Neural crest cell (in vitro differentiated cells): ENCODE results near the gene FCN1. TPM values are rescaled to one million over a fixed set of nuclear protein-coding genes. Genes with fewer than 3 reads are reported as not detected.

Source experiments
- DNase-seq: peaks from one replicate; pipeline ENCODE4 v3.0.0; 2021; ENCODE audit warnings: low read depth, mixed read lengths, low spot score
- H3K27ac Mint-ChIP-seq: one replicate; pipeline ENCODE4 v1.8.0; 2021; ENCODE audit warnings: mild to moderate bottlenecking, mixed read lengths; ENCODE audit not compliant: unreplicated experiment
- H3K27me3 Mint-ChIP-seq: 2 replicates; pipeline ENCODE4 v1.8.0; 2021; ENCODE audit warnings: low read depth, mild to moderate bottlenecking, mixed read lengths
- H3K36me3 Mint-ChIP-seq: 2 replicates; pipeline ENCODE4 v1.8.0; 2021; ENCODE audit warnings: low read depth, mild to moderate bottlenecking, mixed read lengths
- H3K4me1 Mint-ChIP-seq: 2 replicates; pipeline ENCODE4 v1.8.0; 2021; ENCODE audit warnings: mixed read lengths
- H3K4me3 Mint-ChIP-seq: one replicate; pipeline ENCODE4 v1.8.0; 2021; ENCODE audit warnings: mild to moderate bottlenecking, mixed read lengths
- H3K9me3 Mint-ChIP-seq: 2 replicates; pipeline ENCODE4 v1.8.0; 2021; ENCODE audit warnings: mixed read lengths
- CTCF ChIP-seq: fragments of 200-600 bp; sonication (generic); conservative IDR thresholded peaks from 2 replicates; pipeline ENCODE4 v1.5.0; 2021; ENCODE audit warnings: antibody characterized with exemption, mild to moderate bottlenecking
- total RNA-seq: library from RNA; stranded (reverse); gene quantifications from 2 replicates; pipeline ENCODE4 v1.2.1, GENCODE V29; 2021

The FCN1 gene
- total RNA-seq, 1 donor from 2014 or later: not detected

GRCh38 chr9:134897584-134898170 is 20.0 kb downstream of the FCN1 start:
- no peak for TF ChIP-seq CTCF
- Mint-ChIP-seq H3K4me3 (no peak overlapping the region), H3K27me3 (peaks cover 3% of the 10 kb centered on the region), H3K9me3 (peaks cover 11% of the 10 kb centered on the region), H3K4me1 (no peaks in the 10 kb centered on the region), H3K36me3 (no peaks in the 10 kb centered on the region), H3K27ac (no peak overlapping the region)
- DNase-seq: no peak

- no peak for TF ChIP-seq CTCF
- peaks cover 3% of the 10 kb centered on the region for H3K27me3 Mint-ChIP-seq
- H3K27ac Mint-ChIP-seq: no peak overlapping the region
- no peaks in the 10 kb centered on the region for H3K36me3 Mint-ChIP-seq
- H3K9me3 Mint-ChIP-seq: peaks cover 11% of the 10 kb centered on the region
- DNase-seq: no peak
- no peak overlapping the region for H3K4me3 Mint-ChIP-seq
- no peaks in the 10 kb centered on the region for H3K4me1 Mint-ChIP-seq
These were observed 20.7 kb downstream of the FCN1 start for GRCh38 chr9:134896834-134897583.

- no peak overlapping the region for H3K4me3 Mint-ChIP-seq
- DNase-seq: no peak
- peaks cover 3% of the 10 kb centered on the region for H3K27me3 Mint-ChIP-seq
- H3K4me1 Mint-ChIP-seq: no peaks in the 10 kb centered on the region
- H3K36me3 Mint-ChIP-seq: no peaks in the 10 kb centered on the region
- peaks cover 11% of the 10 kb centered on the region for H3K9me3 Mint-ChIP-seq
- TF ChIP-seq CTCF: no peak
- H3K27ac Mint-ChIP-seq: no peak overlapping the region
These were observed 21.5 kb downstream of the FCN1 start for GRCh38 chr9:134895908-134896833.

- Mint-ChIP-seq H3K9me3 (peaks cover 11% of the 10 kb centered on the region), H3K27ac (no peak overlapping the region), H3K27me3 (peaks cover 3% of the 10 kb centered on the region), H3K4me1 (no peaks in the 10 kb centered on the region), H3K36me3 (no peaks in the 10 kb centered on the region), H3K4me3 (no peak overlapping the region)
- no peak for DNase-seq
- no peak for TF ChIP-seq CTCF
These were observed 22.2 kb downstream of the FCN1 start for GRCh38 chr9:134895567-134895907.

GRCh38 chr9:134895097-134895496 is 22.6 kb downstream of the FCN1 start:
- Mint-ChIP-seq H3K4me1 (no peaks in the 10 kb centered on the region), H3K27me3 (peaks cover 3% of the 10 kb centered on the region), H3K4me3 (no peak overlapping the region), H3K27ac (no peak overlapping the region), H3K36me3 (no peaks in the 10 kb centered on the region), H3K9me3 (peaks cover 11% of the 10 kb centered on the region)
- DNase-seq: no peak
- no peak for TF ChIP-seq CTCF
